Breast epithelium (tissue), 4 donors: ENCODE results near the gene LRRC74B. TPM values are rescaled to one million over a fixed set of nuclear protein-coding genes. Genes with fewer than 3 reads are reported as not detected.
A peak's percentile ranks its signal among the peaks of the same experiment; 100 is the strongest.
"Not testable (repeated sequence)": the region's sequence is repeated elsewhere in the genome, so short reads cannot be mapped to it uniquely, and the experiment has no call there.

Experiments
- DNase-seq, 2 donors: peaks; one replicate each; pipeline ENCODE4 v3.0.0-alpha.2; 2019; ENCODE audit warnings: low spot score in 2 of 2
- H3K27ac ChIP-seq, 2 donors: fragments of 200-600 bp; sonication (generic) in 1 of 2; one replicate each; pipeline ENCODE4 v1.5.1; 2016 to 2019; ENCODE audit warnings: mild to moderate bottlenecking in 1 of 2
- H3K27me3 ChIP-seq, 2 donors: fragments of 200-600 bp; sonication (generic) in 1 of 2; one replicate each; pipeline versions ENCODE4 v1.5.1 to v1.6.0; 2017 to 2019; ENCODE audit warnings: control low read depth in 1 of 2, mild to moderate bottlenecking in 1 of 2
- H3K36me3 ChIP-seq: fragments of 200-600 bp; one replicate; pipeline ENCODE4 v1.5.1; 2019
- H3K4me1 ChIP-seq, 2 donors: fragments of 200-600 bp; sonication (generic); one replicate each; pipeline ENCODE4 v1.5.1; 2016 to 2019; ENCODE audit warnings: control low read depth in 1 of 2
- H3K4me3 ChIP-seq, 3 donors: fragments of 200-600 bp; sonication (generic); 1 replicate in 2 of 3; 2 replicates in 1 of 3; pipeline ENCODE4 v1.5.1; 2016 to 2019; ENCODE audit warnings: mild to moderate bottlenecking in 3 of 3, moderate library complexity in 2 of 3
- H3K9me3 ChIP-seq, 2 donors: fragments of 200-600 bp; sonication (generic) in 1 of 2; one replicate each; pipeline ENCODE4 v1.5.1; 2016 to 2019; ENCODE audit warnings: control low read depth in 1 of 2
- CTCF ChIP-seq, 3 donors: fragments of 450-650 bp; IDR thresholded peaks; one replicate each; pipeline ENCODE4 v1.5.1; 2016 to 2017; ENCODE audit warnings: antibody characterized with exemption in 3 of 3, mild to moderate bottlenecking in 3 of 3, moderate library complexity in 3 of 3
- POLR2A ChIP-seq: fragments of 450-650 bp; IDR thresholded peaks from one replicate; pipeline ENCODE4 v1.6.1; 2016; ENCODE audit warnings: antibody characterized with exemption, mild to moderate bottlenecking, moderate library complexity
- POLR2AphosphoS5 ChIP-seq, 3 donors: sonication (generic); formaldehyde crosslinking; IDR thresholded peaks; one replicate each; pipeline ENCODE4 v1.6.1; 2017; ENCODE audit warnings: antibody characterized with exemption in 3 of 3
- intact Hi-C: fragments of 100-400 bp; cut with DNase I; formaldehyde crosslinking; loops from one replicate; pipeline ENCODE4 v1.15.1; 2023; ENCODE audit warnings: low total_unique reads
- total RNA-seq, 3 donors: library from RNA; depleted of rRNA; stranded (reverse); fragments of >200 nt; gene quantifications; one replicate each; pipeline ENCODE4 v1.1.0, GENCODE V29; 2016

The LRRC74B gene
- total RNA-seq, 3 donors from 2014 or later, result not detected

- Histone ChIP-seq H3K4me3 (peak within 1 kb of the TSS; percentile 27 to 65 (median 42)), H3K36me3 (no peaks in the 10 kb centered on the region), H3K4me1 (peaks cover 0 to 5% of the 10 kb centered on the region in 2 donors), H3K27ac (no peak within 1 kb of the TSS), H3K27me3 (no peaks in the 10 kb centered on the region), H3K9me3 (no peaks in the 10 kb centered on the region)
- TF ChIP-seq POLR2A (no peak), POLR2AphosphoS5 (IDR thresholded peaks at IDR 0.05) (no peak), CTCF (IDR thresholded peaks at IDR 0.05) (no peak)
- DNase-seq, result no peak
- intact Hi-C loops, result no loop called here
Measured at GRCh38 chr22:21032037-21032867, 13.5 kb upstream of the LRRC74B start, which contains the start of gene SLC7A4. Gene SLC7A4, minus strand, starts transcription at chr22:21032561. Its CDS starts 749 bp downstream, at chr22:21031812.

GRCh38 chr22:21032868-21033688 is 12.7 kb upstream of the LRRC74B start:
- no peak overlapping the region for H3K27ac ChIP-seq
- peaks cover 0 to 5% of the 10 kb centered on the region in 2 donors for H3K4me1 ChIP-seq
- TF ChIP-seq POLR2AphosphoS5 (IDR thresholded peaks at IDR 0.05), result no peak
- no peak for TF ChIP-seq CTCF (IDR thresholded peaks at IDR 0.05)
- no peak for TF ChIP-seq POLR2A
- no peak overlapping the region for H3K4me3 ChIP-seq
- no peaks in the 10 kb centered on the region for H3K9me3 ChIP-seq
- intact Hi-C loops, result no loop called here
- no peaks in the 10 kb centered on the region for H3K36me3 ChIP-seq
- no peaks in the 10 kb centered on the region for H3K27me3 ChIP-seq
- no peak for DNase-seq

GRCh38 chr22:21033895-21034294 is 11.9 kb upstream of the LRRC74B start:
- H3K36me3 ChIP-seq, result no peaks in the 10 kb centered on the region
- H3K27me3 ChIP-seq, result no peaks in the 10 kb centered on the region
- H3K4me1 ChIP-seq, result peaks cover 0 to 5% of the 10 kb centered on the region in 2 donors
- no peak overlapping the region for H3K27ac ChIP-seq
- no peak for DNase-seq
- no peaks in the 10 kb centered on the region for H3K9me3 ChIP-seq
- intact Hi-C loops, result no loop called here
- TF ChIP-seq POLR2AphosphoS5 (IDR thresholded peaks at IDR 0.05), result no peak
- TF ChIP-seq POLR2A, result no peak
- TF ChIP-seq CTCF (IDR thresholded peaks at IDR 0.05), result no peak
- no peak overlapping the region for H3K4me3 ChIP-seq

- Histone ChIP-seq H3K36me3 (no peaks in the 10 kb centered on the region), H3K4me1 (peaks cover 0 to 5% of the 10 kb centered on the region in 2 donors), H3K27ac (no peak overlapping the region), H3K27me3 (no peaks in the 10 kb centered on the region), H3K4me3 (no peak overlapping the region), H3K9me3 (no peaks in the 10 kb centered on the region)
- no peak for TF ChIP-seq POLR2A
- TF ChIP-seq CTCF (IDR thresholded peaks at IDR 0.05), result no peak
- no peak for TF ChIP-seq POLR2AphosphoS5 (IDR thresholded peaks at IDR 0.05)
- intact Hi-C loops, result no loop called here
- no peak for DNase-seq
Measured at GRCh38 chr22:21034989-21035388, 10.8 kb upstream of the LRRC74B start.

GRCh38 chr22:21038405-21038804 is 7.3 kb upstream of the LRRC74B start:
- peak overlapping the region in 1 of 2 donors; percentile 57 for H3K27ac ChIP-seq
- TF ChIP-seq CTCF (IDR thresholded peaks at IDR 0.05) (no peak), POLR2A (no peak), POLR2AphosphoS5 (IDR thresholded peaks at IDR 0.05) (no peak)

GRCh38 chr22:21039158-21039557 is 6.6 kb upstream of the LRRC74B start:
- H3K27me3 ChIP-seq, DNase-seq, intact Hi-C loops, H3K36me3 ChIP-seq, H3K9me3 ChIP-seq, H3K4me3 ChIP-seq, H3K27ac ChIP-seq, H3K4me1 ChIP-seq: not testable (repeated sequence)

More at GRCh38 chr22:21038405-21038804, 7.3 kb upstream of the LRRC74B start:
- Histone ChIP-seq H3K36me3 (no peaks in the 10 kb centered on the region), H3K4me1 (no peaks in the 10 kb centered on the region), H3K27me3 (no peaks in the 10 kb centered on the region), H3K4me3 (no peak overlapping the region), H3K9me3 (no peaks in the 10 kb centered on the region)
- no peak for DNase-seq
- intact Hi-C loops, result no loop called here
